WTC11 (cell line): ENCODE results near the gene GTPBP6. TPM values are rescaled to one million over a fixed set of nuclear protein-coding genes. Genes with fewer than 3 reads are reported as not detected.
A peak's percentile ranks its signal among the peaks of the same experiment; 100 is the strongest.

Experiments used
- ATAC-seq: fragments of 200-7000 bp; cut with Tn5 transposase; 2 replicates; pipeline ENCODE4 v1.10.0; 2021; ENCODE audit warnings: mild to moderate bottlenecking, moderate library complexity
- CTCF ChIA-PET: fragments of 300-600 bp; sonication (Branson Sonifier 250); formaldehyde crosslinking; loops from one replicate; lab custom pipeline; 2021; ENCODE audit warnings: antibody characterized with exemption; lab: Charles Lee
- POLR2A ChIA-PET: fragments of 350-600 bp; sonication (Branson Sonifier 250); formaldehyde crosslinking; loops from one replicate; lab custom pipeline; 2021; ENCODE audit warnings: antibody characterized with exemption; lab: Charles Lee
- DNase-seq: peaks from one replicate; pipeline ENCODE4 v3.0.0; 2021; ENCODE audit warnings: low spot score
- H3K27ac Mint-ChIP-seq: 2 replicates; pipeline ENCODE4 v1.8.0; 2021; ENCODE audit warnings: mixed read lengths
- H3K27me3 Mint-ChIP-seq: 2 replicates; pipeline ENCODE4 v1.8.0; 2021; ENCODE audit warnings: low read depth, mild to moderate bottlenecking, moderate library complexity, mixed read lengths
- H3K36me3 Mint-ChIP-seq: 2 replicates; pipeline ENCODE4 v1.8.0; 2021; ENCODE audit warnings: mixed read lengths
- H3K4me1 Mint-ChIP-seq: 2 replicates; pipeline ENCODE4 v1.8.0; 2022; ENCODE audit warnings: mixed read lengths
- H3K4me3 Mint-ChIP-seq: 2 replicates; pipeline ENCODE4 v1.8.0; 2021; ENCODE audit warnings: mild to moderate bottlenecking, moderate library complexity, mixed read lengths
- H3K9me3 Mint-ChIP-seq: 2 replicates; pipeline ENCODE4 v1.8.0; 2021; ENCODE audit warnings: mixed read lengths
- CREB1 ChIP-seq: sonication (generic); formaldehyde crosslinking; IDR thresholded peaks from 2 replicates; pipeline ENCODE4 v1.8.0; 2023; ENCODE audit warnings: mild to moderate bottlenecking, missing genetic modification reagents
- EMX1 ChIP-seq: fragments of 250-450 bp; sonication (Bioruptor Pico); IDR thresholded peaks from 2 replicates; pipeline ENCODE4 v1.8.0; 2021; ENCODE audit warnings: mild to moderate bottlenecking
- FOXP1 ChIP-seq: sonication (generic); formaldehyde crosslinking; IDR thresholded peaks from 2 replicates; pipeline ENCODE4 v1.8.0; 2022; ENCODE audit warnings: missing genetic modification reagents, mild to moderate bottlenecking, moderate library complexity, borderline replicate concordance
- GABPB1 ChIP-seq: sonication (generic); formaldehyde crosslinking; IDR thresholded peaks from 2 replicates; pipeline ENCODE4 v1.8.1; 2023; ENCODE audit warnings: mild to moderate bottlenecking, missing genetic modification reagents
- JAZF1 ChIP-seq: fragments of 250-450 bp; sonication (Bioruptor Pico); IDR thresholded peaks from 2 replicates; pipeline ENCODE4 v1.9.0; 2021; ENCODE audit warnings: moderate library complexity, mild to moderate bottlenecking, inconsistent platforms
- MXD4 ChIP-seq: fragments of 250-450 bp; sonication (Bioruptor Pico); IDR thresholded peaks from 2 replicates; pipeline ENCODE4 v1.8.0; 2021; ENCODE audit warnings: mild to moderate bottlenecking, moderate library complexity, borderline replicate concordance
- ZNF121 ChIP-seq: sonication (generic); formaldehyde crosslinking; IDR thresholded peaks from 2 replicates; pipeline ENCODE4 v1.8.0; 2023; ENCODE audit warnings: missing genetic modification reagents
- ZNF138 ChIP-seq: sonication (generic); formaldehyde crosslinking; conservative IDR thresholded peaks from 2 replicates; pipeline ENCODE4 v1.8.1; 2022; ENCODE audit warnings: mild to moderate bottlenecking, moderate library complexity, missing genetic modification reagents
- ZNF396 ChIP-seq: fragments of 250-450 bp; sonication (Bioruptor Pico); IDR thresholded peaks from 2 replicates; pipeline ENCODE4 v1.8.0; 2021; ENCODE audit warnings: mild to moderate bottlenecking, moderate library complexity, borderline replicate concordance
- total RNA-seq: library from RNA; stranded (reverse); gene quantifications from 3 replicates; pipeline ENCODE4 v1.2.3, GENCODE V29; 2021
- TF ChIP-seq, protein P1 (sequence below): sonication (generic); formaldehyde crosslinking; IDR thresholded peaks from 2 replicates; pipeline ENCODE4 v1.8.0; 2023; ENCODE audit warnings: missing genetic modification reagents, mild to moderate bottlenecking, borderline replicate concordance
- TF ChIP-seq, protein P2 (sequence below): fragments of 250-450 bp; sonication (Bioruptor Pico); IDR thresholded peaks from 2 replicates; pipeline ENCODE4 v2.1.2; 2022; ENCODE audit warnings: mild to moderate bottlenecking, moderate library complexity
- TF ChIP-seq, protein P3 (sequence below): fragments of 250-450 bp; sonication (Bioruptor Pico); IDR thresholded peaks from 2 replicates; pipeline ENCODE4 v1.9.0; 2021; ENCODE audit warnings: mild to moderate bottlenecking, borderline replicate concordance
- TF ChIP-seq, protein P4 (sequence below): fragments of 250-450 bp; sonication (Bioruptor Pico); IDR thresholded peaks from 2 replicates; pipeline ENCODE4 v1.9.0; 2021; ENCODE audit warnings: mild to moderate bottlenecking
- TF ChIP-seq, protein P5 (sequence below): sonication (generic); formaldehyde crosslinking; IDR thresholded peaks from 2 replicates; pipeline ENCODE4 v1.8.1; 2023; ENCODE audit warnings: mild to moderate bottlenecking, missing genetic modification reagents
- TF ChIP-seq, protein P6 (sequence below): sonication (generic); formaldehyde crosslinking; IDR thresholded peaks from 2 replicates; pipeline ENCODE4 v1.8.1; 2022; ENCODE audit warnings: low read depth, mild to moderate bottlenecking, moderate library complexity, missing genetic modification reagents, borderline replicate concordance
- TF ChIP-seq, protein P7 (sequence below): sonication (generic); formaldehyde crosslinking; IDR thresholded peaks from 2 replicates; pipeline ENCODE4 v1.8.0; 2022; ENCODE audit warnings: mild to moderate bottlenecking, missing genetic modification reagents

Gene GTPBP6
- total RNA-seq, 1 experiment from 2014 or later: 63.9 TPM

DNA sequence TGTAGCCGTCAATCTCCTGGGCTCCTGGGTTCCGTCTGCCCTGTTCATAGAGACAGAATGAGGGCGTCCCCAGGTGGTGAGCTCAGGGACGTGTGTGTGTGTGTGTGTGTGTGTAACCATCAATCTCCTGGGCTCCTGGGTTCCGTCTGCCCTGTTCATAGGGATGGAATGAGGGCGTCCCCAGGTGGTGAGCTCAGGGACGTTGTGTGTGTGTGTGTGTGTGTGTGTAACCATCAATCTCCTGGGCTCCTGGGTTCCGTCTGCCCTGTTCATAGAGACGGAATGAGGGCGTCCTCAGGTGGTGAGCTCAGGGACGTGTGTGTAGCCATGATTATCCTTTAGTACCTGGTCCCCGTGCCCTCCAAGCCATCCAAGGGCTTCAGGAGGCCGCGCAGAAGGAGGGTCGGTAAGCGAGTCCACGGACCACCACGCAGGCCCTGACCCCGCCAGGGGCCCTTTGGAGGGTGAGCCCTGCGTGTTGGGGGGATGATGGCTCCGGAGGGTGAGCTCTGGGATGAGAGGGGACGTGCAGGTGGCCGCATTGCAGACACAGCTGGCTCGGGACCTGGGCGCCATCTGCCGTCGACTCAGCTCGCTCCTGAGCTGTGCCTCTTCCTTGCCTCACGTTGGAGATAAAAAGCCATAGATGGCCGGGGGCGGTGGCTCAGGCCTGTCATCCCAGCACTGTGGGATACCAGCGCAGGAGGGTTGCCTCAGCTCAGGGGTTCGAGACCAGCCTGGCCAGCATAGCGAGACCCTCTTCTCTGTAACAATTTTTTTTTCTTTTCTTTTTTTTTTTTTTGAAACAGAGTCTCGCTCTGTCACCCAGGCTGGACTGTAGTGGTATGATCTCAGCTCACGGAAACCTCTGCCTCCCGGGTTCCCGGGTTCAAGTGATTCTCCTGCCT lies 5.4 kb upstream of the GTPBP6 start:
- ATAC-seq: peak; percentile 42
- peak overlapping the region; percentile 49 for H3K4me3 Mint-ChIP-seq
- no peaks in the 10 kb centered on the region for H3K9me3 Mint-ChIP-seq
- peaks cover 16% of the 10 kb centered on the region for H3K4me1 Mint-ChIP-seq
- CTCF ChIA-PET: no interaction called here
- H3K27me3 Mint-ChIP-seq: 0 out of 2 replicates have a peak, but pooled peaks cover 7% of the 10 kb centered on the region
- DNase-seq: peak; percentile 76
- H3K27ac Mint-ChIP-seq: no peak overlapping the region
- TF ChIP-seq ZNF121: peak; percentile 83
- TF ChIP-seq, protein P1, sequence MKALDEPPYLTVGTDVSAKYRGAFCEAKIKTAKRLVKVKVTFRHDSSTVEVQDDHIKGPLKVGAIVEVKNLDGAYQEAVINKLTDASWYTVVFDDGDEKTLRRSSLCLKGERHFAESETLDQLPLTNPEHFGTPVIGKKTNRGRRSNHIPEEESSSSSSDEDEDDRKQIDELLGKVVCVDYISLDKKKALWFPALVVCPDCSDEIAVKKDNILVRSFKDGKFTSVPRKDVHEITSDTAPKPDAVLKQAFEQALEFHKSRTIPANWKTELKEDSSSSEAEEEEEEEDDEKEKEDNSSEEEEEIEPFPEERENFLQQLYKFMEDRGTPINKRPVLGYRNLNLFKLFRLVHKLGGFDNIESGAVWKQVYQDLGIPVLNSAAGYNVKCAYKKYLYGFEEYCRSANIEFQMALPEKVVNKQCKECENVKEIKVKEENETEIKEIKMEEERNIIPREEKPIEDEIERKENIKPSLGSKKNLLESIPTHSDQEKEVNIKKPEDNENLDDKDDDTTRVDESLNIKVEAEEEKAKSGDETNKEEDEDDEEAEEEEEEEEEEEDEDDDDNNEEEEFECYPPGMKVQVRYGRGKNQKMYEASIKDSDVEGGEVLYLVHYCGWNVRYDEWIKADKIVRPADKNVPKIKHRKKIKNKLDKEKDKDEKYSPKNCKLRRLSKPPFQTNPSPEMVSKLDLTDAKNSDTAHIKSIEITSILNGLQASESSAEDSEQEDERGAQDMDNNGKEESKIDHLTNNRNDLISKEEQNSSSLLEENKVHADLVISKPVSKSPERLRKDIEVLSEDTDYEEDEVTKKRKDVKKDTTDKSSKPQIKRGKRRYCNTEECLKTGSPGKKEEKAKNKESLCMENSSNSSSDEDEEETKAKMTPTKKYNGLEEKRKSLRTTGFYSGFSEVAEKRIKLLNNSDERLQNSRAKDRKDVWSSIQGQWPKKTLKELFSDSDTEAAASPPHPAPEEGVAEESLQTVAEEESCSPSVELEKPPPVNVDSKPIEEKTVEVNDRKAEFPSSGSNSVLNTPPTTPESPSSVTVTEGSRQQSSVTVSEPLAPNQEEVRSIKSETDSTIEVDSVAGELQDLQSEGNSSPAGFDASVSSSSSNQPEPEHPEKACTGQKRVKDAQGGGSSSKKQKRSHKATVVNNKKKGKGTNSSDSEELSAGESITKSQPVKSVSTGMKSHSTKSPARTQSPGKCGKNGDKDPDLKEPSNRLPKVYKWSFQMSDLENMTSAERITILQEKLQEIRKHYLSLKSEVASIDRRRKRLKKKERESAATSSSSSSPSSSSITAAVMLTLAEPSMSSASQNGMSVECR (CRISPR knock-in tag): no peak
- TF ChIP-seq ZNF396 (CRISPR knock-in tag): no peak
- no peak for TF ChIP-seq CREB1
- TF ChIP-seq, protein P2, sequence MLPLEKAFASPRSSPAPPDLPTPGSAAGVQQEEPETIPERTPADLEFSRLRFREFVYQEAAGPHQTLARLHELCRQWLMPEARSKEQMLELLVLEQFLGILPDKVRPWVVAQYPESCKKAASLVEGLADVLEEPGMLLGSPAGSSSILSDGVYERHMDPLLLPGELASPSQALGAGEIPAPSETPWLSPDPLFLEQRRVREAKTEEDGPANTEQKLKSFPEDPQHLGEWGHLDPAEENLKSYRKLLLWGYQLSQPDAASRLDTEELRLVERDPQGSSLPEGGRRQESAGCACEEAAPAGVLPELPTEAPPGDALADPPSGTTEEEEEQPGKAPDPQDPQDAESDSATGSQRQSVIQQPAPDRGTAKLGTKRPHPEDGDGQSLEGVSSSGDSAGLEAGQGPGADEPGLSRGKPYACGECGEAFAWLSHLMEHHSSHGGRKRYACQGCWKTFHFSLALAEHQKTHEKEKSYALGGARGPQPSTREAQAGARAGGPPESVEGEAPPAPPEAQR (CRISPR knock-in tag): no peak
- TF ChIP-seq EMX1 (CRISPR knock-in tag): no peak
- no peak for TF ChIP-seq MXD4
- 0 out of 2 replicates have a peak, but pooled peaks have one; percentile 44 for TF ChIP-seq ZNF138 (CRISPR knock-in tag)
- peak; percentile 61; the same call in 1 of the 2 replicates for TF ChIP-seq FOXP1 (CRISPR knock-in tag)
- TF ChIP-seq, protein P3, sequence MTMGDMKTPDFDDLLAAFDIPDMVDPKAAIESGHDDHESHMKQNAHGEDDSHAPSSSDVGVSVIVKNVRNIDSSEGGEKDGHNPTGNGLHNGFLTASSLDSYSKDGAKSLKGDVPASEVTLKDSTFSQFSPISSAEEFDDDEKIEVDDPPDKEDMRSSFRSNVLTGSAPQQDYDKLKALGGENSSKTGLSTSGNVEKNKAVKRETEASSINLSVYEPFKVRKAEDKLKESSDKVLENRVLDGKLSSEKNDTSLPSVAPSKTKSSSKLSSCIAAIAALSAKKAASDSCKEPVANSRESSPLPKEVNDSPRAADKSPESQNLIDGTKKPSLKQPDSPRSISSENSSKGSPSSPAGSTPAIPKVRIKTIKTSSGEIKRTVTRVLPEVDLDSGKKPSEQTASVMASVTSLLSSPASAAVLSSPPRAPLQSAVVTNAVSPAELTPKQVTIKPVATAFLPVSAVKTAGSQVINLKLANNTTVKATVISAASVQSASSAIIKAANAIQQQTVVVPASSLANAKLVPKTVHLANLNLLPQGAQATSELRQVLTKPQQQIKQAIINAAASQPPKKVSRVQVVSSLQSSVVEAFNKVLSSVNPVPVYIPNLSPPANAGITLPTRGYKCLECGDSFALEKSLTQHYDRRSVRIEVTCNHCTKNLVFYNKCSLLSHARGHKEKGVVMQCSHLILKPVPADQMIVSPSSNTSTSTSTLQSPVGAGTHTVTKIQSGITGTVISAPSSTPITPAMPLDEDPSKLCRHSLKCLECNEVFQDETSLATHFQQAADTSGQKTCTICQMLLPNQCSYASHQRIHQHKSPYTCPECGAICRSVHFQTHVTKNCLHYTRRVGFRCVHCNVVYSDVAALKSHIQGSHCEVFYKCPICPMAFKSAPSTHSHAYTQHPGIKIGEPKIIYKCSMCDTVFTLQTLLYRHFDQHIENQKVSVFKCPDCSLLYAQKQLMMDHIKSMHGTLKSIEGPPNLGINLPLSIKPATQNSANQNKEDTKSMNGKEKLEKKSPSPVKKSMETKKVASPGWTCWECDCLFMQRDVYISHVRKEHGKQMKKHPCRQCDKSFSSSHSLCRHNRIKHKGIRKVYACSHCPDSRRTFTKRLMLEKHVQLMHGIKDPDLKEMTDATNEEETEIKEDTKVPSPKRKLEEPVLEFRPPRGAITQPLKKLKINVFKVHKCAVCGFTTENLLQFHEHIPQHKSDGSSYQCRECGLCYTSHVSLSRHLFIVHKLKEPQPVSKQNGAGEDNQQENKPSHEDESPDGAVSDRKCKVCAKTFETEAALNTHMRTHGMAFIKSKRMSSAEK (CRISPR knock-in tag): no peak
- no peak for TF ChIP-seq JAZF1 (CRISPR knock-in tag)
- TF ChIP-seq, protein P4, sequence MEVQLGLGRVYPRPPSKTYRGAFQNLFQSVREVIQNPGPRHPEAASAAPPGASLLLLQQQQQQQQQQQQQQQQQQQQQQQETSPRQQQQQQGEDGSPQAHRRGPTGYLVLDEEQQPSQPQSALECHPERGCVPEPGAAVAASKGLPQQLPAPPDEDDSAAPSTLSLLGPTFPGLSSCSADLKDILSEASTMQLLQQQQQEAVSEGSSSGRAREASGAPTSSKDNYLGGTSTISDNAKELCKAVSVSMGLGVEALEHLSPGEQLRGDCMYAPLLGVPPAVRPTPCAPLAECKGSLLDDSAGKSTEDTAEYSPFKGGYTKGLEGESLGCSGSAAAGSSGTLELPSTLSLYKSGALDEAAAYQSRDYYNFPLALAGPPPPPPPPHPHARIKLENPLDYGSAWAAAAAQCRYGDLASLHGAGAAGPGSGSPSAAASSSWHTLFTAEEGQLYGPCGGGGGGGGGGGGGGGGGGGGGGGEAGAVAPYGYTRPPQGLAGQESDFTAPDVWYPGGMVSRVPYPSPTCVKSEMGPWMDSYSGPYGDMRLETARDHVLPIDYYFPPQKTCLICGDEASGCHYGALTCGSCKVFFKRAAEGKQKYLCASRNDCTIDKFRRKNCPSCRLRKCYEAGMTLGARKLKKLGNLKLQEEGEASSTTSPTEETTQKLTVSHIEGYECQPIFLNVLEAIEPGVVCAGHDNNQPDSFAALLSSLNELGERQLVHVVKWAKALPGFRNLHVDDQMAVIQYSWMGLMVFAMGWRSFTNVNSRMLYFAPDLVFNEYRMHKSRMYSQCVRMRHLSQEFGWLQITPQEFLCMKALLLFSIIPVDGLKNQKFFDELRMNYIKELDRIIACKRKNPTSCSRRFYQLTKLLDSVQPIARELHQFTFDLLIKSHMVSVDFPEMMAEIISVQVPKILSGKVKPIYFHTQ (CRISPR knock-in tag): no peak
- TF ChIP-seq, protein P5, sequence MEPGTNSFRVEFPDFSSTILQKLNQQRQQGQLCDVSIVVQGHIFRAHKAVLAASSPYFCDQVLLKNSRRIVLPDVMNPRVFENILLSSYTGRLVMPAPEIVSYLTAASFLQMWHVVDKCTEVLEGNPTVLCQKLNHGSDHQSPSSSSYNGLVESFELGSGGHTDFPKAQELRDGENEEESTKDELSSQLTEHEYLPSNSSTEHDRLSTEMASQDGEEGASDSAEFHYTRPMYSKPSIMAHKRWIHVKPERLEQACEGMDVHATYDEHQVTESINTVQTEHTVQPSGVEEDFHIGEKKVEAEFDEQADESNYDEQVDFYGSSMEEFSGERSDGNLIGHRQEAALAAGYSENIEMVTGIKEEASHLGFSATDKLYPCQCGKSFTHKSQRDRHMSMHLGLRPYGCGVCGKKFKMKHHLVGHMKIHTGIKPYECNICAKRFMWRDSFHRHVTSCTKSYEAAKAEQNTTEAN (CRISPR knock-in tag): peak; percentile 95; the same call in 1 of the 2 replicates
- TF ChIP-seq GABPB1 (CRISPR knock-in tag): 0 out of 2 replicates have a peak, but pooled peaks have one; percentile 22
- TF ChIP-seq, protein P6, sequence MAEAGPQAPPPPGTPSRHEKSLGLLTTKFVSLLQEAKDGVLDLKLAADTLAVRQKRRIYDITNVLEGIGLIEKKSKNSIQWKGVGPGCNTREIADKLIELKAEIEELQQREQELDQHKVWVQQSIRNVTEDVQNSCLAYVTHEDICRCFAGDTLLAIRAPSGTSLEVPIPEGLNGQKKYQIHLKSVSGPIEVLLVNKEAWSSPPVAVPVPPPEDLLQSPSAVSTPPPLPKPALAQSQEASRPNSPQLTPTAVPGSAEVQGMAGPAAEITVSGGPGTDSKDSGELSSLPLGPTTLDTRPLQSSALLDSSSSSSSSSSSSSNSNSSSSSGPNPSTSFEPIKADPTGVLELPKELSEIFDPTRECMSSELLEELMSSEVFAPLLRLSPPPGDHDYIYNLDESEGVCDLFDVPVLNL (CRISPR knock-in tag): no peak
- TF ChIP-seq, protein P7, sequence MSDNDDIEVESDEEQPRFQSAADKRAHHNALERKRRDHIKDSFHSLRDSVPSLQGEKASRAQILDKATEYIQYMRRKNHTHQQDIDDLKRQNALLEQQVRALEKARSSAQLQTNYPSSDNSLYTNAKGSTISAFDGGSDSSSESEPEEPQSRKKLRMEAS (CRISPR knock-in tag): peak; percentile 35; the same call in 1 of the 2 replicates
- POLR2A ChIA-PET: no interaction called here
- no peaks in the 10 kb centered on the region for H3K36me3 Mint-ChIP-seq
